Measurements from ENCODE around the gene IL2RG.

- TF ChIP-seq, protein P1, sequence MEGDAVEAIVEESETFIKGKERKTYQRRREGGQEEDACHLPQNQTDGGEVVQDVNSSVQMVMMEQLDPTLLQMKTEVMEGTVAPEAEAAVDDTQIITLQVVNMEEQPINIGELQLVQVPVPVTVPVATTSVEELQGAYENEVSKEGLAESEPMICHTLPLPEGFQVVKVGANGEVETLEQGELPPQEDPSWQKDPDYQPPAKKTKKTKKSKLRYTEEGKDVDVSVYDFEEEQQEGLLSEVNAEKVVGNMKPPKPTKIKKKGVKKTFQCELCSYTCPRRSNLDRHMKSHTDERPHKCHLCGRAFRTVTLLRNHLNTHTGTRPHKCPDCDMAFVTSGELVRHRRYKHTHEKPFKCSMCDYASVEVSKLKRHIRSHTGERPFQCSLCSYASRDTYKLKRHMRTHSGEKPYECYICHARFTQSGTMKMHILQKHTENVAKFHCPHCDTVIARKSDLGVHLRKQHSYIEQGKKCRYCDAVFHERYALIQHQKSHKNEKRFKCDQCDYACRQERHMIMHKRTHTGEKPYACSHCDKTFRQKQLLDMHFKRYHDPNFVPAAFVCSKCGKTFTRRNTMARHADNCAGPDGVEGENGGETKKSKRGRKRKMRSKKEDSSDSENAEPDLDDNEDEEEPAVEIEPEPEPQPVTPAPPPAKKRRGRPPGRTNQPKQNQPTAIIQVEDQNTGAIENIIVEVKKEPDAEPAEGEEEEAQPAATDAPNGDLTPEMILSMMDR (optimal IDR thresholded peaks at IDR 0.05 in 1 of 3, IDR thresholded peaks at IDR 0.05 in 1 of 3, conservative IDR thresholded peaks at IDR 0.05 in 1 of 3; ENCODE audit: extremely low read depth in 1 of 3, insufficient read depth in 2 of 3, low read length in 3 of 3): no peak
- TF ChIP-seq EZH2 (IDR thresholded peaks at IDR 0.05; ENCODE audit: low read length): no peak
Observed at GRCh38 chrX:71082822-71083221, 28.6 kb downstream of the IL2RG start.

All from keratinocyte (primary cell).